Endothelial cell of umbilical vein (primary cell): ENCODE data around the gene TSPAN9. TPM values are rescaled to one million over a fixed set of nuclear protein-coding genes. Genes with fewer than 3 reads are reported as not detected.

Experiments used
- BruUV-seq: library from RNA; stranded (reverse); fragments of 400-500 nt; replicated peaks from 2 replicates; lab custom pipeline; 2021; lab: Mats Ljungman, UMichigan
- CTCF ChIA-PET: fragments of 300-600, 350-600 bp; sonication (Branson Sonifier 250); formaldehyde crosslinking; loops from one replicate; lab custom pipeline; 2021; ENCODE audit warnings: antibody characterized with exemption, inconsistent platforms; lab: Charles Lee
- POLR2A ChIA-PET: fragments of 300-600, 350-600 bp; sonication (Branson Sonifier 250); formaldehyde crosslinking; loops from one replicate; lab custom pipeline; 2021; ENCODE audit warnings: antibody characterized with exemption, inconsistent platforms; lab: Charles Lee
- DNase-seq: peaks from one replicate; pipeline ENCODE4 v3.0.0-alpha.2; 2011; ENCODE audit warnings: low read depth, low spot score
- FAIRE-seq: peaks from 2 replicates; lab custom pipeline; 2011; peaks lifted over from hg19 to GRCh38; lab: Jason Lieb, UNC
- H2AFZ ChIP-seq: 2 replicates; pipeline ENCODE4 v1.6.0; 2012; ENCODE audit warnings: low read depth, low read length, control low read depth, inconsistent platforms
- H3K27ac ChIP-seq: 2 replicates; pipeline ENCODE4 v1.5.1; 2011; ENCODE audit warnings: low read depth, mild to moderate bottlenecking, control low read depth, low read length, moderate library complexity; ENCODE audit not compliant: insufficient read depth
- H3K27me3 ChIP-seq, 2 experiments: 2 replicates each; pipeline versions ENCODE4 v1.6.0 to v1.6.1; 2011; ENCODE audit warnings: low read length in 2 of 2, mixed read lengths in 1 of 2; ENCODE audit not compliant: control insufficient read depth in 2 of 2, insufficient read depth in 2 of 2
- H3K36me3 ChIP-seq, 2 experiments: 2 replicates in 1 of 2; 3 replicates in 1 of 2; pipeline ENCODE4 v1.5.1; 2011; ENCODE audit warnings: low read length in 2 of 2, mild to moderate bottlenecking in 1 of 2, moderate library complexity in 1 of 2; ENCODE audit not compliant: control insufficient read depth in 2 of 2, insufficient read depth in 2 of 2; ENCODE audit errors: extremely low read depth in 1 of 2
- H3K4me1 ChIP-seq: 3 replicates; pipeline ENCODE4 v1.5.1; 2011; ENCODE audit warnings: mild to moderate bottlenecking, low read length; ENCODE audit not compliant: control insufficient read depth, insufficient read depth; ENCODE audit errors: extremely low read depth
- H3K4me2 ChIP-seq: 2 replicates; pipeline ENCODE4 v1.6.1; 2011; ENCODE audit warnings: low read length, control low read depth, mixed read lengths; ENCODE audit not compliant: insufficient read depth
- H3K4me3 ChIP-seq, 3 experiments: fragments of 200-600 bp in 1 of 3; sonication (generic), shearing (Covaris generic) in 1 of 3; replicated peaks in 1 of 3; 2 replicates each; pipeline ENCODE4 v1.5.1; 2011 to 2016; ENCODE audit warnings: control low read depth in 3 of 3, low read length in 3 of 3, mild to moderate bottlenecking in 2 of 3, inconsistent platforms in 1 of 3, low read depth in 1 of 3, moderate library complexity in 1 of 3; ENCODE audit not compliant: insufficient read depth in 1 of 3
- H3K79me2 ChIP-seq: 2 replicates; pipeline ENCODE4 v1.6.0; 2012; ENCODE audit warnings: low read length, inconsistent platforms; ENCODE audit not compliant: control insufficient read depth, insufficient read depth
- H3K9ac ChIP-seq: replicated peaks from 2 replicates; pipeline ENCODE3; 2011; ENCODE audit warnings: low read length, control low read depth; ENCODE audit not compliant: insufficient read depth; ENCODE audit errors: extremely low read depth
- H3K9me1 ChIP-seq: replicated peaks from 3 replicates; pipeline ENCODE4 v1.6.0; 2011; ENCODE audit warnings: mild to moderate bottlenecking, low read length; ENCODE audit not compliant: control insufficient read depth, insufficient read depth; ENCODE audit errors: extremely low read depth
- H3K9me3 ChIP-seq: replicated peaks from 2 replicates; pipeline ENCODE4 v1.5.1; 2012; ENCODE audit warnings: low read length, inconsistent platforms; ENCODE audit not compliant: control insufficient read depth, insufficient read depth
- H4K20me1 ChIP-seq: replicated peaks from 2 replicates; pipeline ENCODE3; 2011; ENCODE audit warnings: mild to moderate bottlenecking, low read length; ENCODE audit not compliant: control insufficient read depth, insufficient read depth; ENCODE audit errors: extremely low read depth
- CTCF ChIP-seq, 2 donors: IDR thresholded peaks; 1 replicate in 1 of 2; 2 replicates in 1 of 2; pipeline ENCODE4 v1.5.1; 2011; ENCODE audit warnings: low read length in 2 of 2, mild to moderate bottlenecking in 2 of 2, moderate library complexity in 2 of 2, control low read depth in 1 of 2, inconsistent platforms in 1 of 2, low read depth in 1 of 2; ENCODE audit not compliant: insufficient read depth in 1 of 2; ENCODE audit errors: extremely low read depth in 1 of 2
- EZH2 ChIP-seq: IDR thresholded peaks from 2 replicates; pipeline ENCODE4 v1.6.1; 2012; ENCODE audit warnings: borderline replicate concordance, low read depth, mild to moderate bottlenecking, moderate library complexity, low read length, inconsistent platforms; ENCODE audit not compliant: severe bottlenecking
- FOS ChIP-seq: IDR thresholded peaks from 2 replicates; pipeline ENCODE4 v1.6.1; 2011; ENCODE audit warnings: mild to moderate bottlenecking, low read length, moderate library complexity, borderline replicate concordance; ENCODE audit not compliant: insufficient read depth
- GATA2 ChIP-seq: IDR thresholded peaks from 2 replicates; pipeline ENCODE4 v1.7.0; 2011; ENCODE audit warnings: low read depth, mild to moderate bottlenecking, moderate library complexity, mixed read lengths, low read length; ENCODE audit not compliant: insufficient read length, insufficient read depth
- JUN ChIP-seq: IDR thresholded peaks from 2 replicates; pipeline ENCODE4 v1.6.1; 2011; ENCODE audit warnings: borderline replicate concordance, low read depth; ENCODE audit not compliant: insufficient read length, insufficient read depth
- MAX ChIP-seq: IDR thresholded peaks from 2 replicates; pipeline ENCODE4 v1.6.1; 2011; ENCODE audit not compliant: insufficient read depth, insufficient read length
- MYC ChIP-seq: IDR thresholded peaks from one replicate; pipeline ENCODE4 v1.6.1; 2011; ENCODE audit warnings: mild to moderate bottlenecking, low read depth, low read length
- POLR2A ChIP-seq: IDR thresholded peaks from 2 replicates; pipeline ENCODE4 v1.6.1; 2012; ENCODE audit warnings: low read depth, mild to moderate bottlenecking, control low read depth, low read length
- POLR2AphosphoS5 ChIP-seq: IDR thresholded peaks from 2 replicates; pipeline ENCODE4 v1.6.1; 2012; ENCODE audit warnings: low read depth, mild to moderate bottlenecking, control low read depth, low read length, moderate library complexity; ENCODE audit not compliant: insufficient read depth
- dilution Hi-C: fragments of 300-500 bp; cut with MboI; formaldehyde crosslinking; loops from one replicate; pipeline ENCODE4 v1.15.0; 2019; ENCODE audit warnings: low sequenced_read_pairs; ENCODE audit not compliant: extremely low pct_ligation_motif_present
- intact Hi-C: fragments of 100-400 bp; cut with micrococcal nuclease; formaldehyde crosslinking; loops from one replicate; pipeline ENCODE4 v1.10.0; 2022
- polyA plus RNA-seq, 4 experiments: library from polyadenylated mRNA; depleted of rRNA in 3 of 4; stranded (reverse) in 3 of 4; unstranded in 1 of 4; fragments of >200 nt; gene quantifications; 2 replicates each; pipeline versions ENCODE4 v1.2.1 to v1.2.3, GENCODE V29; 2011 to 2012; ENCODE audit warnings: missing spikeins in 1 of 4
- total RNA-seq: library from RNA; stranded (reverse); gene quantifications from 2 replicates; pipeline ENCODE4 v1.2.3, GENCODE V29; 2021

The TSPAN9 gene
- total and polyA plus RNA-seq, 2 donors (not counting 3 experiments of a cell fraction or from before 2014, with no cell fraction given), result 43.3 to 66.8 TPM

- H4K20me1 ChIP-seq, result no peaks in the 10 kb centered on the region
- FAIRE-seq (peak; percentile 98), DNase-seq (peak; percentile 87)
- no peak overlapping the region for H3K4me3 ChIP-seq
- no peak for TF ChIP-seq FOS
- TF ChIP-seq JUN, result no peak
- TF ChIP-seq POLR2AphosphoS5, result peak; percentile 82
- peak; percentile 57 for TF ChIP-seq POLR2A
- peak; percentile 15 for TF ChIP-seq MYC
- TF ChIP-seq CTCF (IDR thresholded peaks at IDR 0.05; ENCODE audit: extremely low read depth in 1 of 2, insufficient read depth in 1 of 2, low read depth in 1 of 2, low read length in 2 of 2), result no peak
- TF ChIP-seq GATA2, result peak; percentile 98
- TF ChIP-seq EZH2, result no peak
- TF ChIP-seq MAX, result peak; percentile 61
- H3K9me3 ChIP-seq, result no peaks in the 10 kb centered on the region
- POLR2A ChIA-PET, result interaction anchor here (1.1 to 2.4 kb wide), 3 partner anchors 19 to 32 kb away, joined by 3 to 9 read pairs (median 3); no protein-coding TSS in a partner anchor
- peaks cover 0 to 3% of the 10 kb centered on the region in 2 experiments for H3K36me3 ChIP-seq
- H3K4me1 ChIP-seq, result peaks cover 27% of the 10 kb centered on the region
- peak overlapping the region; percentile 35 for H3K9ac ChIP-seq
- H2AFZ ChIP-seq, result peak overlapping the region; percentile 61
- dilution Hi-C loops, result no loop called here
- intact Hi-C loops, result loop anchor here (1.0 to 5.0 kb wide), 4 partner anchors 14 to 135 kb away; no protein-coding TSS in a partner anchor
- no peaks in the 10 kb centered on the region for H3K79me2 ChIP-seq
- H3K9me1 ChIP-seq, result no peaks in the 10 kb centered on the region
- no TSS peak for BruUV-seq
- CTCF ChIA-PET, result interaction anchor here (1.0 to 3.7 kb wide), 7 partner anchors 19 to 178 kb away, joined by 3 to 22 read pairs (median 5); no protein-coding TSS in a partner anchor
- H3K27me3 ChIP-seq, result no peaks in the 10 kb centered on the region
- peak overlapping the region; percentile 59 for H3K4me2 ChIP-seq
- H3K27ac ChIP-seq, result peak overlapping the region; percentile 73
These were observed 20.1 kb downstream of the TSPAN9 start for GRCh38 chr12:3097186-3097804.
